GM13977 (cell line): Measurements from ENCODE around the gene RBFOX2.

ENCODE experiments used
- DNase-seq: peaks from one replicate; pipeline ENCODE4 v3.0.0; 2012; ENCODE audit warnings: low spot score
- in situ Hi-C: fragments of 300-500 bp; cut with MboI; formaldehyde crosslinking; loops from one replicate; pipeline ENCODE4 v1.12.0; 2022; ENCODE audit warnings: low sequenced_read_pairs, low pct_unique_long_range_greater_than_20kb, mixed read lengths, inconsistent platforms; ENCODE audit not compliant: unreplicated experiment
- TF ChIP-seq, protein P1 (sequence below): IDR thresholded peaks from 2 replicates; pipeline ENCODE4 v1.5.1; 2012; ENCODE audit warnings: mild to moderate bottlenecking, control low read depth; ENCODE audit not compliant: insufficient read depth; ENCODE audit errors: extremely low read depth, missing control alignments

The RBFOX2 gene

DNA sequence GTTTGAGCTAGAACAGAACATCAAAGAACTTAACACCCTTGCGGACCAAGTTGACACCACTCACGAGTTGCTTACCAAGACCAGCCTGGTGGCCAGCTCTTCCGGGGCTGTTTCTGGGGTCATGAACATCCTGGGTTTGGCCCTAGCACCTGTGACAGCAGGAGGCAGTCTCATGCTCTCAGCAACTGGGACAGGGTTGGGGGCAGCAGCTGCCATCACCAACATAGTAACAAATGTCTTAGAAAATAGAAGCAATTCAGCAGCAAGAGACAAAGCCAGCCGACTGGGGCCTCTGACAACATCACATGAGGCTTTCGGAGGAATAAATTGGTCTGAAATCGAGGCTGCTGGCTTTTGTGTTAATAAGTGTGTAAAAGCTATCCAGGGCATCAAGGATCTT, 302.2 kb downstream of the RBFOX2 start:
- TF ChIP-seq, protein P1, sequence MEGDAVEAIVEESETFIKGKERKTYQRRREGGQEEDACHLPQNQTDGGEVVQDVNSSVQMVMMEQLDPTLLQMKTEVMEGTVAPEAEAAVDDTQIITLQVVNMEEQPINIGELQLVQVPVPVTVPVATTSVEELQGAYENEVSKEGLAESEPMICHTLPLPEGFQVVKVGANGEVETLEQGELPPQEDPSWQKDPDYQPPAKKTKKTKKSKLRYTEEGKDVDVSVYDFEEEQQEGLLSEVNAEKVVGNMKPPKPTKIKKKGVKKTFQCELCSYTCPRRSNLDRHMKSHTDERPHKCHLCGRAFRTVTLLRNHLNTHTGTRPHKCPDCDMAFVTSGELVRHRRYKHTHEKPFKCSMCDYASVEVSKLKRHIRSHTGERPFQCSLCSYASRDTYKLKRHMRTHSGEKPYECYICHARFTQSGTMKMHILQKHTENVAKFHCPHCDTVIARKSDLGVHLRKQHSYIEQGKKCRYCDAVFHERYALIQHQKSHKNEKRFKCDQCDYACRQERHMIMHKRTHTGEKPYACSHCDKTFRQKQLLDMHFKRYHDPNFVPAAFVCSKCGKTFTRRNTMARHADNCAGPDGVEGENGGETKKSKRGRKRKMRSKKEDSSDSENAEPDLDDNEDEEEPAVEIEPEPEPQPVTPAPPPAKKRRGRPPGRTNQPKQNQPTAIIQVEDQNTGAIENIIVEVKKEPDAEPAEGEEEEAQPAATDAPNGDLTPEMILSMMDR, result no peak
- DNase-seq, result no peak
- in situ Hi-C loops, result no loop called here

DNA sequence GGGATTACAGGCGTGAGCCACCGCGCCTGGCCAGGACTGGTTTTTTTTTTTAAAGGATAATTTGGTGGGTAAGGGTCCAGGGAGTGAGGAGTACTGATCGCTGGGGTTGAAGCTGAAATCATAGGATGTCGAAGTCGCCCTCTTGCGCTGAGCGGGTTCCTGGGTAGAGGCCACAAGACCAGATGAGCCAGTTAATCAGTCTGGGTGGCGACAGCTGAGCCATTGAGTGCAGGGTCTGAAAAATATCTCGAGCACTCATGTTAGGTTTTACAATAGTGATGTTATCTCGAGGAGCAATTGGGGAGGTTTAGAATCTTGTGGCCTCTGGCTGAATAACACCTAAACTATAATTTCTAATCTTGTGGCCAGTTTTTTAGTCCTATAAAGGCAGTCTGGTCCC, 303.1 kb downstream of the RBFOX2 start:
- in situ Hi-C loops, result no loop called here
- TF ChIP-seq, protein P1, result no peak
- no peak for DNase-seq

DNA sequence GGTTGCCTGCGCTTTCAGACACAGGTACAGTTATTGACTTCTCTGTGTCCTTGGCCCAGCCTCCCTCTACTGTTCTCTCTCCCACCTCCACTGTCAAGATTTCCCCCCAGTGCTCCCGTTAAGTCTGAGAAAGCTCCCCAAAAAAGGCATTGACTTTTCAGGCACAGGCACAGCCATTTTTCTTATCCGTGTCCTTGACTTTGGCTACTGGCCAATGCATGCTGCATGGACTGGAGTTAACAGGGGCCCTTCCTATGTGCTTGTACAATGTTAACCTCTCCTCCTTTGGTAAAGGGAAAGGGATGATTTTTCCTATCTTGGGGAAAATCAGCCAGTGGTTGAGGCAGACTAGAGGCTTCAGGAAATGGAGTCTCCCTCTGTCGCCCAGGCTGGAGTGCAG, 306.7 kb downstream of the RBFOX2 start:
- no peak for DNase-seq
- in situ Hi-C loops, result no loop called here
- TF ChIP-seq, protein P1, result no peak

DNA sequence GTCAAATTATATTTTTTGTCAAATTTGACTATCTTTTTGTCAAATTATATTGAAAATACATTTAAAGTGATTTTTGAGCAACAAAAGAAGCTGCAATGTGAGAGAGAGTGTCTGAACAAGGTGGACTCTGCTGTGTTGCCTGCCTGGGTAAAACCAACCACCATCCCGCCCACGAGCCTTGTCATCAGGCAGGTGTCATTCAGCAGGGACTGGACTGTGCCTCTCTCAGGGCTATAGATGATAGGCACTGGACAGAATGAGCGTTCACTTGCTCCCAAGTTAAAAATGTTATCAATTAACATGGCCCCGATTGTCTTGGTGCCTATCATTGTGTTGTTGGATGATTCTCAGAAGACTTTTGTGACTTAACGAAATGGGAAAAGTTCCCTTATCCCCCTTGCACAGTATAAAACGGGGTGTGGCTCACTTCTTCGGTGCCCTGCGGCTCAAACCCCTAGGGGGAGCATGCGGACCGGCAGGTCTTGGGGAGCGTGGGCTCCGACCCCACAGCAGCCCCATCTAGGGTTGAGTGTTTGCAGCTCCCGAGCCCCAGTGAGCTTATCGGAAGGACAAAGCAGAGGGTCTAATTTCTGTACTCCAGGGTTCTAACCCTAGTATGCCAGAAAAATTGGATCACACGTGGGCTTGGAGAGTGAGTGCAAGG, 309.3 kb downstream of the RBFOX2 start:
- in situ Hi-C loops, result no loop called here
- DNase-seq, result no peak
- TF ChIP-seq, protein P1, result no peak

DNA sequence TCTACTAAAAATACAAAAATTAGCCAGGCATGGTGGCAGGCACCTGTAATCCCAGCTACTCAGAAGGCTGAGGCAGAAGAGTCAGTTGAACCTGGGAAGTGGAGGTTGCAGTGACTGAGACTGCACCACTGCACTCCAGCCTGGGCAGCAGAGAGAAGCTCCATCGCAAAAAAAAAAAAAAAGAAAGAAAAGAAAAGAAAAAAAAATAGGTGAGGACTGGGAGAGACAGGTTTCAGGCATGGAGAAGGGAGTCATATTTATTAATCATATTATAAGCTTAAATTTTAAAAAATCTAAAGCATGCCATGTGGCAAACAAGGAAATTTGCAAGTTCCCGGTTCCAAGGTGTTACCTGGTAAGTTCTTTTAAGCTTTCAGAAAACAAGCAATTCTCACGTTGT, 311.1 kb downstream of the RBFOX2 start, which contains the start of gene APOL5:
Gene APOL5 (plus strand): TSS at position 301 of the 400 bp plus-strand sequence. CDS start 0 bp downstream, at position 301.
- no peak for DNase-seq
- in situ Hi-C loops, result no loop called here
- TF ChIP-seq, protein P1, result no peak

DNA sequence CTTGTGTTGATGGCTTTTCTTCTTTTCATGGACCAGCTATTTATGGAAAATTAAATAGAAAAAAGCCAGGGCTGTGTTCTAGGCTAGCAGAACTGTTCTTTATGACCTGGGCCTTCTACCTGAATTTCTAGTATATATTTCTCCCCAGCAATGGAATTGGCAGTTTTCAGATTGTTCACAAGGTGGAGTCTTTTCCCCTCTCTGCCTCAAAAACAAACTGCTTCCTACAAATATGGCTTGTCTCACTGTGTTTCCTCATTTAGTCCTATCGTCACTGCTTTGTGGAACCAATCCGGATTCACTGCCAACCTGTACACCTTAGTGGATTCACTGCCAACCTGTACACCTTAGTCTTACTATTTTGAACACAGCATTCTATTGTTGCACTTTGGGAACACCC, 316.0 kb downstream of the RBFOX2 start:
- TF ChIP-seq, protein P1, result no peak
- DNase-seq, result no peak
- in situ Hi-C loops, result no loop called here
